GM12892 (cell line): Measurements from ENCODE around the gene ACY1.

Source experiments
- POLR2A ChIP-seq: IDR thresholded peaks from 2 replicates; pipeline ENCODE4 v1.6.1; 2011; ENCODE audit warnings: low read depth, low read length, control low read depth
- POLR2AphosphoS5 ChIP-seq: IDR thresholded peaks from 2 replicates; pipeline ENCODE4 v1.6.1; 2011; ENCODE audit warnings: low read depth, low read length, control low read depth

GRCh38 chr3:52006820-52007133 is 23.4 kb downstream of the ACY1 start:
- TF ChIP-seq POLR2A: no peak
- TF ChIP-seq POLR2AphosphoS5: no peak
